Caco-2 (cell line): ENCODE measurements around the gene HGD. TPM values are rescaled to one million over a fixed set of nuclear protein-coding genes. Genes with fewer than 3 reads are reported as not detected.
A peak's percentile ranks its signal among the peaks of the same experiment; 100 is the strongest.

Experiments
- BruUV-seq: library from RNA; stranded (reverse); fragments of 400-500 nt; replicated peaks from 2 replicates; lab custom pipeline; 2021; lab: Mats Ljungman, UMichigan
- CTCF ChIA-PET: fragments of 300-600 bp; sonication (Branson Sonifier 250); formaldehyde crosslinking; loops from one replicate; lab custom pipeline; 2022; ENCODE audit warnings: antibody characterized with exemption; lab: Charles Lee
- POLR2A ChIA-PET: fragments of 300-600 bp; sonication (Branson Sonifier 250); formaldehyde crosslinking; loops from one replicate; lab custom pipeline; 2022; ENCODE audit warnings: antibody characterized with exemption; lab: Charles Lee
- DNase-seq, 2 experiments: peaks; one replicate each; pipeline versions ENCODE4 v3.0.0 to v3.0.0-alpha.2; 2020 to 2022
- H3K27me3 ChIP-seq: replicated peaks from 2 replicates; pipeline ENCODE4 v1.6.0; 2011; ENCODE audit warnings: low read length; ENCODE audit not compliant: control insufficient read depth, insufficient read depth
- H3K36me3 ChIP-seq: 2 replicates; pipeline ENCODE4 v1.5.1; 2011; ENCODE audit warnings: low read length; ENCODE audit not compliant: control insufficient read depth, insufficient read depth
- H3K4me1 ChIP-seq: fragments of 250-450 bp; sonication (Bioruptor Pico); 2 replicates; pipeline ENCODE4 v1.5.1; 2020; ENCODE audit warnings: mild to moderate bottlenecking
- H3K4me3 ChIP-seq: 2 replicates; pipeline ENCODE4 v1.5.1; 2011; ENCODE audit warnings: low read depth, mild to moderate bottlenecking, control low read depth, low read length
- H3K9me3 ChIP-seq: fragments of 250-450 bp; sonication (Bioruptor Pico); 2 replicates; pipeline ENCODE4 v1.5.1; 2020; ENCODE audit warnings: mild to moderate bottlenecking, moderate library complexity
- H3K27ac Mint-ChIP-seq: one replicate; pipeline ENCODE4 v1.8.0; 2022; ENCODE audit warnings: mixed read lengths; ENCODE audit not compliant: unreplicated experiment
- H3K27me3 Mint-ChIP-seq: one replicate; pipeline ENCODE4 v1.8.0; 2022; ENCODE audit warnings: mixed read lengths; ENCODE audit not compliant: insufficient read depth, unreplicated experiment
- H3K36me3 Mint-ChIP-seq: one replicate; pipeline ENCODE4 v1.8.0; 2022; ENCODE audit warnings: mild to moderate bottlenecking, mixed read lengths; ENCODE audit not compliant: insufficient read depth, unreplicated experiment
- H3K4me1 Mint-ChIP-seq: one replicate; pipeline ENCODE4 v1.8.0; 2022; ENCODE audit warnings: low read depth, mixed read lengths; ENCODE audit not compliant: unreplicated experiment
- H3K4me3 Mint-ChIP-seq: one replicate; pipeline ENCODE4 v1.8.0; 2022; ENCODE audit warnings: mild to moderate bottlenecking, moderate library complexity, mixed read lengths; ENCODE audit not compliant: unreplicated experiment
- H3K9me3 Mint-ChIP-seq: one replicate; pipeline ENCODE4 v1.8.0; 2022; ENCODE audit warnings: mixed read lengths; ENCODE audit not compliant: unreplicated experiment
- CTCF ChIP-seq, 2 experiments: fragments of 200-600 bp in 1 of 2; IDR thresholded peaks; 1 replicate in 1 of 2; 2 replicates in 1 of 2; pipeline versions ENCODE4 v1.5.1 to v1.8.0; 2011 to 2022; ENCODE audit warnings: antibody characterized with exemption in 1 of 2, control low read depth in 1 of 2, inconsistent platforms in 1 of 2, low read depth in 1 of 2, low read length in 1 of 2, mild to moderate bottlenecking in 1 of 2, moderate library complexity in 1 of 2; ENCODE audit not compliant: insufficient read depth in 1 of 2, severe bottlenecking in 1 of 2, unreplicated experiment in 1 of 2
- intact Hi-C: fragments of 100-400 bp; cut with micrococcal nuclease; formaldehyde crosslinking; loops from one replicate; pipeline ENCODE4 v1.10.0; 2022; ENCODE audit not compliant: unreplicated experiment
- total RNA-seq: library from RNA; stranded (reverse); gene quantifications from 2 replicates; pipeline ENCODE4 v1.2.3, GENCODE V29; 2022

HGD gene
- total RNA-seq, 1 experiment from 2014 or later, result 102 TPM

- Mint-ChIP-seq H3K36me3 (peaks cover 40% of the 10 kb centered on the region), H3K4me1 (no peaks in the 10 kb centered on the region), H3K4me3 (no peak overlapping the region), H3K27me3 (no peaks in the 10 kb centered on the region), H3K27ac (peak overlapping the region; percentile 26), H3K9me3 (no peaks in the 10 kb centered on the region)
- Histone ChIP-seq H3K4me1 (peaks cover 6% of the 10 kb centered on the region; the same call in 1 of the 2 replicates), H3K4me3 (no peak overlapping the region), H3K27me3 (no peaks in the 10 kb centered on the region), H3K36me3 (0 out of 2 replicates have a peak, but pooled peaks cover 1% of the 10 kb centered on the region), H3K9me3 (no peaks in the 10 kb centered on the region)
- TF ChIP-seq CTCF (IDR thresholded peaks at IDR 0.05; ENCODE audit: insufficient read depth in 1 of 2, low read depth in 1 of 2, low read length in 1 of 2, severe bottlenecking in 1 of 2, unreplicated experiment in 1 of 2), result no peak
- CTCF ChIA-PET, result no interaction called here
- BruUV-seq, result no TSS peak
- POLR2A ChIA-PET, result no interaction called here
- DNase-seq, result no peak
- intact Hi-C loops, result no loop called here
Observed at GRCh38 chr3:120673116-120673515, 8.9 kb downstream of the HGD start.

- Mint-ChIP-seq H3K9me3 (no peaks in the 10 kb centered on the region), H3K27ac (no peak overlapping the region), H3K4me1 (no peaks in the 10 kb centered on the region), H3K27me3 (no peaks in the 10 kb centered on the region), H3K36me3 (peaks cover 15% of the 10 kb centered on the region), H3K4me3 (no peak overlapping the region)
- Histone ChIP-seq H3K36me3 (0 out of 2 replicates have a peak, but pooled peaks cover 1% of the 10 kb centered on the region), H3K9me3 (no peaks in the 10 kb centered on the region), H3K4me1 (no peaks in the 10 kb centered on the region), H3K4me3 (no peak overlapping the region), H3K27me3 (no peaks in the 10 kb centered on the region)
- intact Hi-C loops, result no loop called here
- no TSS peak for BruUV-seq
- CTCF ChIA-PET, result no interaction called here
- POLR2A ChIA-PET, result no interaction called here
- TF ChIP-seq CTCF (IDR thresholded peaks at IDR 0.05; ENCODE audit: insufficient read depth in 1 of 2, low read depth in 1 of 2, low read length in 1 of 2, severe bottlenecking in 1 of 2, unreplicated experiment in 1 of 2), result no peak
- no peak for DNase-seq
Observed at GRCh38 chr3:120670576-120670975, 11.5 kb downstream of the HGD start.

GRCh38 chr3:120664926-120665325, 17.1 kb downstream of the HGD start:
- no peaks in the 10 kb centered on the region for H3K27me3 Mint-ChIP-seq
- H3K4me3 Mint-ChIP-seq, result no peak overlapping the region
- H3K9me3 ChIP-seq, result no peaks in the 10 kb centered on the region
- CTCF ChIA-PET, result no interaction called here
- no peaks in the 10 kb centered on the region for H3K27me3 ChIP-seq
- no peaks in the 10 kb centered on the region for H3K4me1 Mint-ChIP-seq
- no peak for DNase-seq
- H3K27ac Mint-ChIP-seq, result peak overlapping the region; percentile 27
- H3K36me3 ChIP-seq, result no peaks in the 10 kb centered on the region; the same call in none of the 2 replicates
- no peaks in the 10 kb centered on the region for H3K4me1 ChIP-seq
- no TSS peak for BruUV-seq
- POLR2A ChIA-PET, result no interaction called here
- no peak overlapping the region for H3K4me3 ChIP-seq
- intact Hi-C loops, result no loop called here
- no peaks in the 10 kb centered on the region for H3K9me3 Mint-ChIP-seq
- H3K36me3 Mint-ChIP-seq, result peaks cover 15% of the 10 kb centered on the region
- no peak for TF ChIP-seq CTCF (IDR thresholded peaks at IDR 0.05; ENCODE audit: insufficient read depth in 1 of 2, low read depth in 1 of 2, low read length in 1 of 2, severe bottlenecking in 1 of 2, unreplicated experiment in 1 of 2)
